OCI-LY7 (cell line): Measurements from ENCODE around the gene ZNF485. TPM values are rescaled to one million over a fixed set of nuclear protein-coding genes. Genes with fewer than 3 reads are reported as not detected.

ENCODE experiments used
- BruUV-seq: library from RNA; stranded (reverse); fragments of 400-500 nt; replicated peaks from 2 replicates; lab custom pipeline; 2021; lab: Mats Ljungman, UMichigan
- CTCF ChIA-PET: fragments of 300-600 bp; sonication (Branson Sonifier 250); formaldehyde crosslinking; loops from one replicate; lab custom pipeline; 2022; ENCODE audit warnings: antibody characterized with exemption; ENCODE audit not compliant: unreplicated experiment; lab: Charles Lee
- POLR2A ChIA-PET: fragments of 300-600 bp; sonication (Branson Sonifier 250); formaldehyde crosslinking; loops from one replicate; lab custom pipeline; 2022; ENCODE audit warnings: antibody characterized with exemption; lab: Charles Lee
- DNase-seq: peaks from one replicate; pipeline ENCODE4 v3.0.0-alpha.2; 2015; ENCODE audit warnings: low spot score
- H2AFZ ChIP-seq: fragments of 200-600 bp; sonication (generic), shearing (Covaris generic); 2 replicates; pipeline ENCODE4 v1.6.1; 2014; ENCODE audit warnings: mild to moderate bottlenecking, antibody characterized with exemption, low read length, moderate library complexity
- H3K27ac ChIP-seq: fragments of 200-600 bp; sonication (generic); 2 replicates; pipeline ENCODE4 v1.5.1; 2014; ENCODE audit warnings: mixed run types, low read depth, mild to moderate bottlenecking, moderate library complexity, low read length, inconsistent platforms; ENCODE audit not compliant: poor library complexity, severe bottlenecking
- H3K36me3 ChIP-seq: fragments of 200-600 bp; sonication (generic); 2 replicates; pipeline ENCODE4 v1.6.1; 2014; ENCODE audit warnings: mild to moderate bottlenecking, antibody characterized with exemption, low read length, moderate library complexity, mixed read lengths; ENCODE audit not compliant: insufficient read depth
- H3K4me1 ChIP-seq: fragments of 200-600 bp; sonication (generic); 2 replicates; pipeline ENCODE4 v1.5.1; 2014; ENCODE audit warnings: mild to moderate bottlenecking, low read length; ENCODE audit not compliant: insufficient read depth, poor library complexity, severe bottlenecking
- H3K4me2 ChIP-seq: fragments of 200-600 bp; sonication (generic); 2 replicates; pipeline ENCODE4 v1.6.1; 2014; ENCODE audit warnings: mild to moderate bottlenecking, low read length
- H3K4me3 ChIP-seq: fragments of 200-600 bp; sonication (generic); 2 replicates; pipeline ENCODE4 v1.5.1; 2014; ENCODE audit warnings: mild to moderate bottlenecking, low read depth, low read length; ENCODE audit not compliant: poor library complexity, severe bottlenecking
- H3K79me2 ChIP-seq: fragments of 200-600 bp; sonication (generic); 2 replicates; pipeline ENCODE4 v1.6.1; 2016; ENCODE audit warnings: low read depth, mild to moderate bottlenecking, low read length, moderate library complexity, mixed read lengths; ENCODE audit not compliant: insufficient read depth
- H3K9me2 ChIP-seq: fragments of 200-600 bp; sonication (generic); 2 replicates; pipeline ENCODE4 v1.6.1; 2016; ENCODE audit warnings: mild to moderate bottlenecking, low read length, mixed read lengths; ENCODE audit not compliant: insufficient read depth
- H3K9me3 ChIP-seq: fragments of 200-600 bp; sonication (generic); 2 replicates; pipeline ENCODE4 v1.6.1; 2014; ENCODE audit warnings: mild to moderate bottlenecking, mixed run types, low read length, mixed read lengths
- H4K20me1 ChIP-seq: fragments of 200-600 bp; sonication (generic); 2 replicates; pipeline ENCODE4 v1.6.1; 2014; ENCODE audit warnings: mild to moderate bottlenecking, antibody characterized with exemption, low read length, moderate library complexity, mixed read lengths; ENCODE audit not compliant: insufficient read depth
- EZH2phosphoT487 ChIP-seq: fragments of 200-600 bp; sonication (generic); IDR thresholded peaks from 2 replicates; pipeline ENCODE4 v1.6.1; 2018; ENCODE audit warnings: low read depth, borderline replicate concordance, mild to moderate bottlenecking, mixed run types, antibody characterized with exemption, low read length, moderate library complexity, mixed read lengths
- intact Hi-C: fragments of 100-400 bp; cut with micrococcal nuclease; formaldehyde crosslinking; loops from one replicate; pipeline ENCODE4 v1.10.0; 2022; ENCODE audit not compliant: unreplicated experiment
- total RNA-seq, 2 experiments: library from RNA; depleted of rRNA in 1 of 2; stranded (reverse); fragments of >200 nt in 1 of 2; shearing (Covaris generic) in 1 of 2; gene quantifications; 2 replicates each; pipeline ENCODE4 v1.2.3, GENCODE V29; 2014 to 2022
- TF ChIP-seq, protein P1 (sequence below): fragments of 200-600 bp; sonication (generic); conservative IDR thresholded peaks from 2 replicates; pipeline ENCODE4 v1.5.1; 2014; ENCODE audit warnings: mild to moderate bottlenecking, antibody characterized with exemption, low read length, moderate library complexity, mixed read lengths

Gene ZNF485
- total RNA-seq, 2 experiments from 2014 or later, result 7.9 to 9.9 TPM

DNA sequence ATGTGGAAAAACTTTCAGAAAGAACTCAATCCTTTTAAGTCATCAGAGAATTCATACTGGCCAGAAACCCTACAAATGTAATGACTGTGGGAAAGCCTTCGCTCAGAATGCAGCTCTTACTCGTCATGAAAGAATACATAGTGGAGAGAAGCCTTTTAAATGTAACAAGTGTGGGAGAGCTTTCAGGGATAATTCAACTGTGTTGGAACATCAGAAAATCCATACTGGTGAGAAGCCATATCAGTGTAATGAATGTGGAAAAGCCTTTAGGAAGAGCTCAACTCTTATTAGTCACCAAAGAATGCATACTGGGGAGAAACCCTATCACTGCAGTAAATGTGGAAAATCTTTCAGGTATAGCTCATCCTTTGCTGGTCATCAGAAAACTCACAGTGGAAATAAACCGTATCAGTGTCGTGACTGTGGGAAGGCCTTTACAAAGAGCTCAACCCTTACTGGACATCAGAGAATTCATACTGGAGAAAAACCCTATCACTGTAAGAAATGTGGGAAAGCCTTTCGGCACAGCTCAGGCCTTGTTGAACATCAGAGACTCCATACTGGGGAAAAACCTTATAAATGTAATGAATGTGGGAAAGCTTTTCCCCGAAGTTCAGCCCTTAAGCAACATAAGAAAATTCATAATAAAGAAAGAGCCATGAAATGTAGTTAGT is 10.6 kb downstream of the ZNF485 start:
- no peaks in the 10 kb centered on the region for H3K9me2 ChIP-seq
- no peak overlapping the region for H3K4me3 ChIP-seq
- no peaks in the 10 kb centered on the region for H3K79me2 ChIP-seq
- no peak for DNase-seq
- no peak overlapping the region for H2AFZ ChIP-seq
- TF ChIP-seq, protein P1, sequence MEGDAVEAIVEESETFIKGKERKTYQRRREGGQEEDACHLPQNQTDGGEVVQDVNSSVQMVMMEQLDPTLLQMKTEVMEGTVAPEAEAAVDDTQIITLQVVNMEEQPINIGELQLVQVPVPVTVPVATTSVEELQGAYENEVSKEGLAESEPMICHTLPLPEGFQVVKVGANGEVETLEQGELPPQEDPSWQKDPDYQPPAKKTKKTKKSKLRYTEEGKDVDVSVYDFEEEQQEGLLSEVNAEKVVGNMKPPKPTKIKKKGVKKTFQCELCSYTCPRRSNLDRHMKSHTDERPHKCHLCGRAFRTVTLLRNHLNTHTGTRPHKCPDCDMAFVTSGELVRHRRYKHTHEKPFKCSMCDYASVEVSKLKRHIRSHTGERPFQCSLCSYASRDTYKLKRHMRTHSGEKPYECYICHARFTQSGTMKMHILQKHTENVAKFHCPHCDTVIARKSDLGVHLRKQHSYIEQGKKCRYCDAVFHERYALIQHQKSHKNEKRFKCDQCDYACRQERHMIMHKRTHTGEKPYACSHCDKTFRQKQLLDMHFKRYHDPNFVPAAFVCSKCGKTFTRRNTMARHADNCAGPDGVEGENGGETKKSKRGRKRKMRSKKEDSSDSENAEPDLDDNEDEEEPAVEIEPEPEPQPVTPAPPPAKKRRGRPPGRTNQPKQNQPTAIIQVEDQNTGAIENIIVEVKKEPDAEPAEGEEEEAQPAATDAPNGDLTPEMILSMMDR, result no peak
- TF ChIP-seq EZH2phosphoT487, result no peak
- H4K20me1 ChIP-seq, result no peaks in the 10 kb centered on the region
- ChIA-PET POLR2A (interaction anchor here (0.7 to 1.4 kb wide), 3 partner anchors 9 to 22 kb away, joined by 3 to 5 read pairs (median 3); partner anchors contain the start of gene ZNF485), CTCF (no interaction called here)
- intact Hi-C loops, result no loop called here
- H3K36me3 ChIP-seq, result peaks cover 57% of the 10 kb centered on the region
- BruUV-seq, result TSS peak; percentile 44
- no peak overlapping the region for H3K27ac ChIP-seq
- peaks cover 37% of the 10 kb centered on the region for H3K9me3 ChIP-seq
- no peaks in the 10 kb centered on the region for H3K4me1 ChIP-seq
- H3K4me2 ChIP-seq, result no peak overlapping the region

DNA sequence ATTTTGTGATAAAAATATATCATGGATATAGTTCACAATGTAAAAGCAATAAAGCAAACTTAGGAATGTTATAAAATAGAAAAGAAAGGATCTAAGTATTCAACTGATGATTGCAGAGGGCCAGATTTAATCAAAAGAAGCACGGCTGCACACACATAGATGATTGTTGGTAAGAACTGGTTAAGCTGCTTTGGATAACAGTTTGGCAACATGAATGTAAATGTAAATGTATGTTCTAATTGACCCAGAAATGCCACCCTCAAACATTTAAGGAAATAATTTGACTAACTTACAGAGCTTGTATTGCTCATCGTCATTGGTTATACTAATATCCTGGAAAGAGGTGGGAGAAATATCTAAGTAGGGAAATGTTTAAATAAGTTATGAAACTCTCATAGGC is 13.1 kb downstream of the ZNF485 start:
- intact Hi-C loops, result no loop called here
- ChIA-PET POLR2A (interaction anchor here (0.6 kb wide), 1 partner anchor 361 kb away, joined by 3 read pairs; no protein-coding TSS in a partner anchor), CTCF (no interaction called here)
- H2AFZ ChIP-seq, result no peak overlapping the region
- no peak overlapping the region for H3K27ac ChIP-seq
- BruUV-seq, result no TSS peak
- H3K79me2 ChIP-seq, result no peaks in the 10 kb centered on the region
- no peak for TF ChIP-seq EZH2phosphoT487
- TF ChIP-seq, protein P1, result no peak
- H3K4me1 ChIP-seq, result no peaks in the 10 kb centered on the region
- peaks cover 27% of the 10 kb centered on the region for H3K9me3 ChIP-seq
- H3K36me3 ChIP-seq, result peaks cover 35% of the 10 kb centered on the region
- H4K20me1 ChIP-seq, result no peaks in the 10 kb centered on the region
- no peak overlapping the region for H3K4me2 ChIP-seq
- H3K9me2 ChIP-seq, result no peaks in the 10 kb centered on the region
- H3K4me3 ChIP-seq, result no peak overlapping the region
- no peak for DNase-seq

DNA sequence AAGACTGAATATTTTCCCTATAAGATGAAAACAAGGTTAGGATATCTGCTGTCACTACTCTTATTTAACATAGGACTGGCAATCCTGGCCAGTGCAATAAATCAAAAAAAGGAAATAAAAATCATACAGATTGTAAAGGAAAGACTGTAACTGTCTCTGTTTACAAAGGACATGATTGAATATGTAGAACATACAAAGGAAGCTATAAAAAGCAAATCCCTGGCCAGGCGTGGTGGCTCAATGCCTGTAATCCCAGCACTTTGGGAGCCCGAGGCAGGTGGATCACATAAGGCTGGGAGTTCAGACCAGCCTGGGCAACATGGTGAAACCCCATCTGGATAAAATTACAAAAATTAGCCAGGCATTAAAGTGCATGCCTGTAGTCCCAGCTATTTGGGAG is 15.8 kb downstream of the ZNF485 start:
- TF ChIP-seq EZH2phosphoT487, result no peak
- TF ChIP-seq, protein P1, result no peak
- no peak overlapping the region for H3K4me2 ChIP-seq
- H3K9me3 ChIP-seq, result peaks cover 13% of the 10 kb centered on the region; the same call in 1 of the 2 replicates
- no peak overlapping the region for H2AFZ ChIP-seq
- POLR2A ChIA-PET, result no interaction called here
- H3K79me2 ChIP-seq, result no peaks in the 10 kb centered on the region
- no peaks in the 10 kb centered on the region for H4K20me1 ChIP-seq
- intact Hi-C loops, result no loop called here
- no peak overlapping the region for H3K4me3 ChIP-seq
- H3K9me2 ChIP-seq, result no peaks in the 10 kb centered on the region
- no peak for DNase-seq
- BruUV-seq, result no TSS peak
- H3K27ac ChIP-seq, result no peak overlapping the region
- H3K36me3 ChIP-seq, result peaks cover 9% of the 10 kb centered on the region
- CTCF ChIA-PET, result no interaction called here
- H3K4me1 ChIP-seq, result no peaks in the 10 kb centered on the region
